ENCODE results near the gene SSBP1.

Gene SSBP1

GRCh38 chr7:141776374-141776773, 38.2 kb downstream of the SSBP1 start, which contains the start of gene TAS2R4:
Gene TAS2R4, plus strand, starts transcription at chr7:141776674. Its CDS starts 1,815 bp downstream, at chr7:141778489.
- DNase-seq (ENCODE audit: low read depth), result no peak

- DNase-seq (ENCODE audit: low read depth), result no peak
Observed at GRCh38 chr7:141785706-141786552, 47.8 kb downstream of the SSBP1 start.

GRCh38 chr7:141788296-141788695, 50.1 kb downstream of the SSBP1 start:
- DNase-seq (ENCODE audit: low read depth), result no peak

GRCh38 chr7:141789917-141790316, 51.8 kb downstream of the SSBP1 start, which contains the start of gene TAS2R5:
Gene TAS2R5, plus strand, starts transcription at chr7:141790217. Its CDS starts 145 bp downstream, at chr7:141790362.
- no peak for DNase-seq (ENCODE audit: low read depth)

GRCh38 chr7:141792526-141792925, 54.4 kb downstream of the SSBP1 start:
- no peak for DNase-seq (ENCODE audit: low read depth)

All from stimulated activated CD8-positive, alpha-beta memory T cell treated with anti-CD3 and anti-CD28 coated beads, Interleukin-15, amount 100 ng/mL, for 24 hours (primary cell).